ENCODE measurements around the gene SMIM28.

GRCh38 chr6:138389551-138389950 is 11.8 kb downstream of the SMIM28 start:
- no peak for TF ChIP-seq CTCF (IDR thresholded peaks at IDR 0.05; ENCODE audit: low read length)
- no peak for TF ChIP-seq EZH2 (IDR thresholded peaks at IDR 0.05; ENCODE audit: borderline replicate concordance, low read length)
